Liver (tissue), 9 donors: Measurements from ENCODE around the gene AP1M1. TPM values are rescaled to one million over a fixed set of nuclear protein-coding genes. Genes with fewer than 3 reads are reported as not detected.
A peak's percentile ranks its signal among the peaks of the same experiment; 100 is the strongest.

Experiments used
- DNase-seq: peaks from one replicate; pipeline ENCODE4 v3.0.0-alpha.2; 2017; ENCODE audit warnings: low spot score
- H3K27ac ChIP-seq, 2 donors: one replicate each; pipeline ENCODE4 v1.7.0; 2013; ENCODE audit warnings: inconsistent platforms in 2 of 2, low read length in 2 of 2, control low read depth in 1 of 2, low read depth in 1 of 2, mild to moderate bottlenecking in 1 of 2
- H3K27me3 ChIP-seq, 4 donors: one replicate each; pipeline versions ENCODE4 v1.6.1 to v1.7.0; 2013; ENCODE audit warnings: low read length in 3 of 4, inconsistent platforms in 1 of 4, mild to moderate bottlenecking in 1 of 4, moderate library complexity in 1 of 4; ENCODE audit not compliant: control insufficient read depth in 4 of 4, insufficient read depth in 4 of 4
- H3K36me3 ChIP-seq, 4 donors: one replicate each; pipeline versions ENCODE4 v1.6.1 to v1.7.0; 2013; ENCODE audit warnings: low read length in 3 of 4, mild to moderate bottlenecking in 3 of 4, low read depth in 1 of 4, moderate library complexity in 1 of 4; ENCODE audit not compliant: control insufficient read depth in 4 of 4, insufficient read depth in 3 of 4
- H3K4me1 ChIP-seq, 4 donors: one replicate each; pipeline versions ENCODE4 v1.6.1 to v1.7.0; 2013; ENCODE audit warnings: low read length in 3 of 4, mild to moderate bottlenecking in 3 of 4, moderate library complexity in 1 of 4; ENCODE audit not compliant: control insufficient read depth in 4 of 4, insufficient read depth in 4 of 4
- H3K4me3 ChIP-seq, 3 donors: one replicate each; pipeline versions ENCODE4 v1.6.1 to v1.7.0; 2013; ENCODE audit warnings: low read length in 3 of 3, control low read depth in 1 of 3, low read depth in 1 of 3, mild to moderate bottlenecking in 1 of 3
- H3K9ac ChIP-seq, 2 donors: one replicate each; pipeline ENCODE4 v1.7.0; 2013; ENCODE audit warnings: low read length in 2 of 2, mild to moderate bottlenecking in 2 of 2, moderate library complexity in 2 of 2, control low read depth in 1 of 2, low read depth in 1 of 2
- H3K9me3 ChIP-seq, 4 donors: one replicate each; pipeline versions ENCODE4 v1.6.1 to v1.7.0; 2013; ENCODE audit warnings: low read length in 3 of 4; ENCODE audit not compliant: control insufficient read depth in 4 of 4
- ATF3 ChIP-seq: IDR thresholded peaks from 2 replicates; pipeline ENCODE4 v1.6.1; 2016; ENCODE audit warnings: antibody characterized with exemption
- CTCF ChIP-seq: fragments of 150-350 bp; IDR thresholded peaks from 2 replicates; pipeline ENCODE4 v1.5.1; 2017; ENCODE audit warnings: improper control_type of control experiment, low read depth, low read length; ENCODE audit not compliant: missing input control
- EGR1 ChIP-seq, 2 donors: IDR thresholded peaks; 2 replicates each; pipeline ENCODE4 v1.6.1; 2016 to 2018; ENCODE audit warnings: antibody characterized with exemption in 2 of 2, low read depth in 2 of 2
- FOXA1 ChIP-seq: IDR thresholded peaks from 2 replicates; pipeline ENCODE4 v1.6.1; 2016; ENCODE audit warnings: antibody characterized with exemption
- FOXA2 ChIP-seq: IDR thresholded peaks from 2 replicates; pipeline ENCODE4 v1.6.1; 2016; ENCODE audit warnings: antibody characterized with exemption
- GABPA ChIP-seq, 2 donors: IDR thresholded peaks in 1 of 2; conservative IDR thresholded peaks in 1 of 2; 2 replicates each; pipeline ENCODE4 v1.6.1; 2016; ENCODE audit warnings: antibody characterized with exemption in 2 of 2, mild to moderate bottlenecking in 1 of 2, moderate library complexity in 1 of 2
- HNF4A ChIP-seq, 2 donors: conservative IDR thresholded peaks; 2 replicates each; pipeline ENCODE4 v1.6.1; 2016; ENCODE audit warnings: antibody characterized with exemption in 2 of 2, mild to moderate bottlenecking in 2 of 2
- HNF4G ChIP-seq: IDR thresholded peaks from 2 replicates; pipeline ENCODE4 v1.6.1; 2016; ENCODE audit warnings: antibody characterized with exemption
- JUND ChIP-seq, 2 donors: IDR thresholded peaks; 2 replicates each; pipeline ENCODE4 v1.6.1; 2016; ENCODE audit warnings: antibody characterized with exemption in 2 of 2
- MAX ChIP-seq: IDR thresholded peaks from 2 replicates; pipeline ENCODE4 v1.6.1; 2016; ENCODE audit warnings: antibody characterized with exemption
- NR2F2 ChIP-seq: IDR thresholded peaks from 2 replicates; pipeline ENCODE4 v1.6.1; 2016; ENCODE audit warnings: antibody characterized with exemption
- RAD21 ChIP-seq, 2 donors: IDR thresholded peaks; 2 replicates each; pipeline ENCODE4 v1.6.1; 2016; ENCODE audit warnings: antibody characterized with exemption in 2 of 2, mild to moderate bottlenecking in 2 of 2
- REST ChIP-seq: IDR thresholded peaks from 2 replicates; pipeline ENCODE4 v1.6.1; 2016; ENCODE audit warnings: antibody characterized with exemption, mild to moderate bottlenecking
- RXRA ChIP-seq, 2 donors: IDR thresholded peaks; 2 replicates each; pipeline ENCODE4 v1.6.1; 2017 to 2018; ENCODE audit warnings: antibody characterized with exemption in 2 of 2, mild to moderate bottlenecking in 1 of 2
- SP1 ChIP-seq: IDR thresholded peaks from 2 replicates; pipeline ENCODE4 v1.6.1; 2018; ENCODE audit warnings: antibody characterized with exemption, mild to moderate bottlenecking
- TAF1 ChIP-seq: conservative IDR thresholded peaks from 2 replicates; pipeline ENCODE4 v1.6.1; 2016; ENCODE audit warnings: antibody characterized with exemption, mild to moderate bottlenecking
- YY1 ChIP-seq: IDR thresholded peaks from 2 replicates; pipeline ENCODE4 v1.6.1; 2016; ENCODE audit warnings: antibody characterized with exemption, mild to moderate bottlenecking
- ZBTB33 ChIP-seq: IDR thresholded peaks from 2 replicates; pipeline ENCODE4 v1.6.1; 2016; ENCODE audit warnings: antibody characterized with exemption
- WGBS: extraction: QIAGEN DNeasy Blood & Tissue Kit; methylation state at CpG from one replicate; pipeline ENCODE4 v1.1.7; 2013; 5-methylcytosine and 5-hydroxymethylcytosine counted together
- polyA plus RNA-seq, 2 donors: library from polyadenylated mRNA; stranded (reverse) in 1 of 2; unstranded in 1 of 2; fragments of 200-250 nt in 1 of 2; fragments of >200 nt in 1 of 2; fragmentation: Nextera tagmentation in 1 of 2; extraction: Ambion mirVana in 1 of 2; gene quantifications; one replicate each; pipeline versions ENCODE4 v1.2.1 to v1.2.3, GENCODE V29; 2013 to 2015
- total RNA-seq, 2 donors: library from RNA; depleted of rRNA; stranded (reverse); fragments of >200 nt; gene quantifications; one replicate each; pipeline ENCODE4 v1.2.3, GENCODE V29; 2014
- donor health status: healthy.
- donor health status: healthy.
- donor health status: healthy.
- donor health status: healthy.
- donor health status: healthy.

Gene AP1M1
- total and polyA plus RNA-seq, 4 donors, result 25.4 to 62.2 (median 50.4) TPM

GRCh38 chr19:16185768-16186123 lies 12.0 kb upstream of the AP1M1 start:
- TF ChIP-seq NR2F2 (no peak), RAD21 (IDR thresholded peaks at IDR 0.05) (peak; percentile 7 to 18), JUND (IDR thresholded peaks at IDR 0.05) (no peak), TAF1 (no peak), HNF4G (no peak), REST (no peak), GABPA (IDR thresholded peaks at IDR 0.05 in 1 of 2, conservative IDR thresholded peaks at IDR 0.05 in 1 of 2) (no peak), CTCF (peak; percentile 10), SP1 (no peak), ZBTB33 (no peak), FOXA1 (no peak), ATF3 (no peak), YY1 (no peak), EGR1 (IDR thresholded peaks at IDR 0.05; ENCODE audit: low read depth in 2 of 2) (no peak), FOXA2 (no peak), MAX (no peak), HNF4A (conservative IDR thresholded peaks at IDR 0.05) (no peak), RXRA (IDR thresholded peaks at IDR 0.05) (no peak)
- DNase-seq, result peak; percentile 52

More at GRCh38 chr19:16185768-16186123, 12.0 kb upstream of the AP1M1 start:
- H3K4me1 ChIP-seq, result peaks cover 8 to 29% (median 21%) of the 10 kb centered on the region in 4 donors
- H3K27ac ChIP-seq, result peak overlapping the region; percentile 63 to 64
- WGBS, result under 1% methylated on average over 20 of the region's 20 CpGs
- H3K9ac ChIP-seq, result peak overlapping the region; percentile 79 to 87
- H3K36me3 ChIP-seq, result peaks cover 2 to 20% (median 11%) of the 10 kb centered on the region in 4 donors
- no peaks in the 10 kb centered on the region for H3K9me3 ChIP-seq
- H3K4me3 ChIP-seq, result peak overlapping the region; percentile 75 to 97 (median 95)
- H3K27me3 ChIP-seq, result no peaks in the 10 kb centered on the region
